ENCODE measurements around the gene TMEM30A. TPM values are rescaled to one million over a fixed set of nuclear protein-coding genes. Genes with fewer than 3 reads are reported as not detected.

TMEM30A gene
- total RNA-seq, 4 donors from 2014 or later, result 25.6 to 51.5 (median 37.9) TPM

GRCh38 chr6:75300531-75300855 is 15.9 kb upstream of the TMEM30A start:
- TF ChIP-seq POLR2A (IDR thresholded peaks at IDR 0.05), result no peak
- no peak for TF ChIP-seq CTCF (IDR thresholded peaks at IDR 0.05)
- Histone ChIP-seq H3K9me3 (no peaks in the 10 kb centered on the region), H3K27me3 (no peaks in the 10 kb centered on the region), H3K36me3 (no peaks in the 10 kb centered on the region), H3K4me3 (no peak overlapping the region), H3K27ac (no peak overlapping the region), H3K4me1 (no peaks in the 10 kb centered on the region)
- no peak for DNase-seq

GRCh38 chr6:75299801-75300530 is 15.4 kb upstream of the TMEM30A start:
- TF ChIP-seq CTCF (IDR thresholded peaks at IDR 0.05), result no peak
- Histone ChIP-seq H3K9me3 (no peaks in the 10 kb centered on the region), H3K4me1 (no peaks in the 10 kb centered on the region), H3K4me3 (no peak overlapping the region), H3K36me3 (no peaks in the 10 kb centered on the region), H3K27me3 (no peaks in the 10 kb centered on the region), H3K27ac (no peak overlapping the region)
- no peak for DNase-seq

GRCh38 chr6:75296811-75297779 is 12.5 kb upstream of the TMEM30A start:
- Histone ChIP-seq H3K4me3 (no peak overlapping the region), H3K9me3 (no peaks in the 10 kb centered on the region), H3K36me3 (no peaks in the 10 kb centered on the region), H3K4me1 (no peaks in the 10 kb centered on the region), H3K27ac (no peak overlapping the region), H3K27me3 (no peaks in the 10 kb centered on the region)
- TF ChIP-seq CTCF (IDR thresholded peaks at IDR 0.05) (peak; percentile 33 to 91 (median 74)), POLR2A (IDR thresholded peaks at IDR 0.05) (no peak)
- DNase-seq, result no peak

- no peaks in the 10 kb centered on the region for H3K9me3 ChIP-seq
- no peak overlapping the region for H3K4me3 ChIP-seq
- TF ChIP-seq POLR2A (IDR thresholded peaks at IDR 0.05), result no peak
- no peak for TF ChIP-seq CTCF (IDR thresholded peaks at IDR 0.05)
- no peak for DNase-seq
- no peak overlapping the region for H3K27ac ChIP-seq
- H3K27me3 ChIP-seq, result no peaks in the 10 kb centered on the region
- H3K36me3 ChIP-seq, result no peaks in the 10 kb centered on the region
- no peaks in the 10 kb centered on the region for H3K4me1 ChIP-seq
These were observed 8.0 kb upstream of the TMEM30A start for GRCh38 chr6:75292555-75292954.

- no peak overlapping the region for H3K27ac ChIP-seq
These were observed 7.2 kb upstream of the TMEM30A start for GRCh38 chr6:75291744-75292143.

More at GRCh38 chr6:75291744-75292143, 7.2 kb upstream of the TMEM30A start:
- TF ChIP-seq CTCF (IDR thresholded peaks at IDR 0.05) (no peak), POLR2A (IDR thresholded peaks at IDR 0.05) (no peak)
- no peak for DNase-seq
- no peaks in the 10 kb centered on the region for H3K9me3 ChIP-seq
- no peaks in the 10 kb centered on the region for H3K36me3 ChIP-seq
- no peaks in the 10 kb centered on the region for H3K27me3 ChIP-seq
- no peak overlapping the region for H3K4me3 ChIP-seq
- H3K4me1 ChIP-seq, result no peaks in the 10 kb centered on the region
